Stimulated activated CD4-positive, alpha-beta T cell treated with anti-CD3 and anti-CD28 coated beads, Interleukin-2, amount 100 ng/mL, for 48 hours (primary cell): ENCODE results near the gene PATJ.
"Not testable (repeated sequence)": the region's sequence is repeated elsewhere in the genome, so short reads cannot be mapped to it uniquely, and the experiment has no call there.

Experiments used
- DNase-seq, 2 donors: peaks; one replicate each; pipeline ENCODE4 v3.0.0-alpha.2; 2020

Gene PATJ

DNA sequence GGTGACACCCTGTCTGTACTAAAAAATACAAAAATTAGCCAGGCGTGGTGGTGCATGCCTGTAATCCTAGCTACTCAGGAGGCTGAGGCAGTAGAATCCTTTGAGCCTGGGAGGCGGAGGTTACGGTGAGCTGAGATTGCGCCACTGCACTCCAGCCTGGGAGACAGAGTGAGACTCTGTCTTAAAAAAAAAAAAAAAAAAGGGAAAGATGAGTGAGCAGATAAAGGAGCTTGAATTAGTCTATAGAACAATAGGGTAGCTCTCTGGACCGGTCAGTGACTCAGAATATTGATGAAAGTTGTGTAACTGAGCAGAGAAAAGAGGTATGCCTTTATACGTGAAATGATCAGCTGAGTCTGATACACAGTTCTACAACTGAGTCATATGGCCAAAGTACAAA is 95.3 kb downstream of the PATJ start:
- DNase-seq, result not testable (repeated sequence)

DNA sequence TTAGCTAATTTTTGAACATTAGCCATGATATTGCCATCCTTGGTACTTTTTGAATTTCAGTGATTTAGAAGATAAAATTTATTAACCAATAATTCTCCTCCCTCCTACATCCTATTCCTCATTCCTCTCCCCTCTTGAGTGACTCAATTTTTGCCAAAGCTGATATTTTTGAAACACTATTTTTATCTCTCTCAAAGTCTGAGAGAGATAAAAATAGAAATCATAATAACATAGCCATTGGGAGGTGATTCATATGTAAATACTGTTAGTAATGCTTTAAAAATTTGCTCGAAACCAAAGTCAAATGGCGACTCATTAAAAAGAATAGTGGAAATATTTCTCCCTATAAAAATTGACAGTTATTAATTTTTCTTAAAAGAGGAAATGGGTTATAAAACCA is 97.4 kb downstream of the PATJ start:
- DNase-seq, result no peak

DNA sequence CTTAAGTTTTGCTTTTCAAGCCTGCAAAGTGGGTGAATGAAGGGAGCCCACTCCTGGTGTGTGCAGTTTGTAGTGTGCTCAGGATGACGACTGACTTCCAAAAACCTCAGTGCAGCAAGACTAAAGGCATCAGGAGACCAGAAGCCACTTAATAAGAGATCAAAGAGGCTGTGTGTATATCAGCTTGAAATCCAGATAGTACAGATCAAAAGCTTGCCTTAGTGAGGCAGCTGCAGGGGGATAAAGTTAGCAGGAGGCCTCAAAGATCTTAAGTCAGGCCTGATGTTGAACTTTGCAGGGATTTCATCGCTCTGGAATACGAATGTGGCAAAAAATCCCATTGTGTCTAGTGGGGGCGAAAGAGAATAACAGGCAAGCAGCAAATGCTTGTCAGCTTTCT is 99.8 kb downstream of the PATJ start:
- no peak for DNase-seq

- DNase-seq, result no peak
Observed at GRCh38 chr1:61842863-61843514, 100.7 kb downstream of the PATJ start.

GRCh38 chr1:61844006-61844405 is 101.7 kb downstream of the PATJ start:
- no peak for DNase-seq

DNA sequence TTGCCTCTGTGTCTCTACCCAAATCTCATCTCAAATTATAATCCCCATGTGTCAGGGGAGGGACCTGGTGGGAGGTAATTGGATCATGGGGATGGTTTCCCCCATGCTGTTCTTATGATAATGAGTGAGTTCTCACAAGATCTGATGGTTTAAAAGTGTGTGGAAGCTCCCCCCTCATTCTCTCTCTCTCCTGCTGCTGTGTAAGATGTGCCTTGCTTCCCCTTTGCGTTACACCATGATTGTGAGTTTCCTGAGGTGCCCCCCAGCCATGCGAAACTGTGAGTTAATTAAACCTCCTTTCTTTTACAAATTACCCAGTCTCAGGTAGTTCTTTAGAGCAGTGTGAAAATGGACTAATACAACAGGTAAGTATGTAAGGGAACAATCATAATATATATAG is 102.4 kb downstream of the PATJ start:
- not testable (repeated sequence) for DNase-seq

GRCh38 chr1:61851235-61851634 is 109.0 kb downstream of the PATJ start:
- DNase-seq, result no peak

- DNase-seq, result no peak
Observed at GRCh38 chr1:61851849-61852669, 109.8 kb downstream of the PATJ start.

DNA sequence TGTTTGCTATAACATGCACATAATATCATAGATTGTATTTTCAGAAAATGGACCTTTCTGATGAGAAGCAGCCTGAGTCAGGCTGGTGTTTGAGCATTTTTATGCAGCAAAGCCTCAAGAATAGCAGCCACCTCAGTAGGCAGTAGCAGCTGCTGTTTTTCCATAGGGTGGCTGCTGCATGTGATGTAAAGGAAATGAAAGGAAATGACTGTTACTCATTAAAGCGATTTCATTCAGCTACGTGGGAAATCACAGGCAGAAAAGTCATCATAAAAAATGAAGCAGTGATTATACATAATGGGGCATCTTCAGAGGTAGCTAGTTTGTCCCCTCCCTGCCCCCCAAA is 110.4 kb downstream of the PATJ start:
- no peak for DNase-seq

- DNase-seq, result no peak
Observed at GRCh38 chr1:61853583-61853982, 111.3 kb downstream of the PATJ start.

- DNase-seq, result no peak
Observed at GRCh38 chr1:61864489-61864888, 122.2 kb downstream of the PATJ start.

DNA sequence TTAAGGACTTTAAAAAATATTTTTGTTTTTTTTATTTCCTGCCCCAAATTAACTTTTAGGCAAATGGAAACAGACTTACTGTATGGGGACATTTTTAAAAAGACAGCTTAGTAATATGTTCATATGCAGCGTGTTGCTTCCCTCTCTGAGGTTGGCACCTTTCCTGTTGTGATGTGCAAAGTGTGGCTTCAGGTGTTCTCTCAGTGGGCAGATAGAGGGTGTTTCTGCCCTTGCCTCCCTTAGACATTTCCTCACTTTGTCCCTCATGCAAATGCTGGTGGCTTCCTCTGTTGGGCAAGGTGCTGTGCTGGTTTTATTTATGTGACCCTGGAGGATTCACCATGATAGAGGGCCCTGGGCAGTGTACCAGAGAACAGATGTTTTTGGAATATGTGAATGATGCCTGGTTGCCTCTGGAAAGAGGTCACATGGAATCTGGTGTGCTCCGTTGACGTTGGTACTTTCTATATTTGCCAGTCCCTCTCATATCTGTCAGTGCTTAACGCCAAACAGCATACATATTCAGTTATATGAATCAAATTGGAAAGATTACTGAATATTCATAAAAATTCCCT is 123.5 kb downstream of the PATJ start:
- no peak for DNase-seq

- no peak for DNase-seq
Observed at GRCh38 chr1:61869691-61870109, 127.4 kb downstream of the PATJ start.

DNA sequence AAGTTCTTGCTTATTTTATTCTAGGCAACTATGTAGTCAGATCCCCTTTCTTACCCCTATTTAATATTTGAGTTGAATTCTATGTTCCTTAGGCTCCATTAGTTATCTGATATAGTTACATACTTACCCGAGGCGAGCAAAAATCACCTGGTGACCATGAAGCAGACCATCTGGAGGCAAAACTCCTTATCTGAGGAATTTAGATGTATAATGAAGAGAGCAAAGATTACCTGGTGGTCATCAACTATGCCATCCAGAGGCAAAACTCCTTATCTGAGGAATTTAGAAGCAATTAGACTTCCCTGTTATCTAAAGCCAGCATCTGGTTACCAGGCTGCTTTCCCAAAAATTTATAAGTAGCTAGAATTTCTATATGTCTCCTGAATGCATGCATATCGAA is 129.9 kb downstream of the PATJ start:
- no peak for DNase-seq

GRCh38 chr1:61873581-61873980 is 131.3 kb downstream of the PATJ start:
- DNase-seq, result no peak

DNA sequence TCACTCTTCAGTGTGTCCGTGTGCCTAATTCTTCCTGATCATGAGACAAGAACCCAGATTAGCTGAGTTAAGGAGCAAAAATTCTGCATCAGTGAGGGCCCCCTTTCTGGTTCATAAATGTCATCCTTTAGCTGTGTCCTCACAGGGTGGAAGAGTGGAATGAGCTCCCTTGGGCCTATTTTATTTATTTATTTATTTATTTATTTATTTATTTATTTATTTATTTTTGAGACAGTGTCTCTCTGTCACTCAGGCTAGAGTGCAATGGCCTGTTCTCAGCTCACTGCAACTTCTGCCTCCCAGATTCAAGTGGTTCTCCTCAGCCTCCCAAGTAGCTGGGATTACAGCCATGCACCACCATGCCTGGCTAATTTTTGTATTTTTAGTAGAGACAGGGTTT is 131.7 kb downstream of the PATJ start:
- no peak for DNase-seq

DNA sequence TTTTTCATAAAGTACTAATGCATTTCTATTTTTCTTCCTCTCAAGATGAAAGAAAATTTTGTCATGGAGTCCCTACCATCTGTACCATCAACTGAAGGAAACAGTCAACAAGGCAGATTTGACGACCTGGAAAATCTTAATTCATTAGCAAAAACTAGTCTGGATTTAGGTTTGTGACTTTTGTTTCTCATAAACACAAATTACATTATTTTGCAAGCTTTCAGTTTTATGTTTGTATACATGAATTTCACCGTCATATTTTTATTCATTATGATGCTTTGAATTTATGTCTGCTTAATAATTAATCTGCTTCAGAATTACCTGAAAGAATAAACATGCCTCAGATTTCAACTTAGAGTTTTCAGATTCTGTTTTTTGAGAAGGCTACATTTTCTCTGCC is 132.9 kb downstream of the PATJ start:
- DNase-seq, result no peak

DNA sequence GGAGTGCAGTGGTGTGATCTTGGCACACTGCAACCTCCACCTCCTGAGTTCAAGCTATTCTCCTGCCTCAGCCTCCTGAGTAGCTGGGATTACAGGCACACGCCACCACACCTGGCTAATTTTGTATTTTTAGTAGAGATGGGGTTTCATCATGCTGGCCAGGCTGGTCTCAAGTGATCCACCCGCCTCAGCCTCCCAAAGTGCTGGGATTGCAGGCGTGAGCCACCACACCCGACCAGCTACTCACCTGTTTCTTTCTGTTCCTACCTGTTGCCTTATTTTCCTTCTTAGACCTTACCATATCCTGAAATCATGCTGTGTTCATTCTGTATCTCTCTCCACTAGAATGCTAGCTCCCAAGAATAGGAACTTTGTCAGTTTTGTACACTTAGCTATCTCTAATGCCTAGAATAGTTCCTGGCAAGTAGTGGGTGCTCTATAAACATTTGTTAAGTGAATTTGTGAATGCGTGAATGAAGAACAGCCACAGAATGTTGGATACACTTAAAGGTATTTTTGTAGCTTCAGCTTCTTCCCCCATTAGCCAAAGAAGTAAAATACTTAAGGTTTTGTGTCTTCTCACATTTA is 137.7 kb downstream of the PATJ start:
- DNase-seq, result not testable (repeated sequence)

DNA sequence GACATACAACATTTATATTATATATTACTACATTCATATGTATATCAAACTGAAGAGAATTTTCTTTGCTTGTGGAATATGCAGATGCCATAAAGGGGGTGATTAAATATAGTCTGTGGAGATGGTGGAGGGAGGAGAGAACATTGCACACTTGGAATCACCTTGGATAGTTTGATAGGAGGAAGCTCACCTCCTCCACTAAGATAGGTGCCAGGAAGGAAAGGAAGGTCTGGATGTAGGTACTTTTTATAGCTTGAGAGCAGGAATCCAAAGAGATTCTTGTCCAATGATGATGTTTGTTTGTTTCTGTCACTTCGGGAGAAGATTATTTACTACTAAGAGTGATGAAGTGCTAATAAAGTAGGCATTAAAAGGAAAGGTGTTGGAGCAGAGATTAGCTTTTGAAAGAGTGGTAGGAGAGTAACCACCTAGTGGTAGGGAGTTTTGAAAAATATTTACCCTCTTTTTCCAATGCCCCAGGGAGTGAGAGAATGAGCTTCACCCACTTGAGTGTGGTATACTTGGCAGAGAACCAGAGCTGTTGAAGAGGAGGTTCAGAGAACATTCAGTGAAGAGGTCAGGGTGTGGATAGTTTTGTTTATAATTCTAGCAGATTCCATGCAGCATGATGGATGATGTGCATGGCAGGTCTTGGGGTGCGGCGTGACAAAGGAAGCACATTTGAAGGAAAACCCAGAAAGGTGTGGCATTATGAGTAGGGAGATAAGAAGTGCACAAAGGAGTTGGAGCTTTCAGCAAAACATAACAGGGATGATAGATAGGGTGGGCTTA is 145.0 kb downstream of the PATJ start:
- DNase-seq, result no peak

- no peak for DNase-seq
Observed at GRCh38 chr1:61887931-61888564, 145.8 kb downstream of the PATJ start.

DNA sequence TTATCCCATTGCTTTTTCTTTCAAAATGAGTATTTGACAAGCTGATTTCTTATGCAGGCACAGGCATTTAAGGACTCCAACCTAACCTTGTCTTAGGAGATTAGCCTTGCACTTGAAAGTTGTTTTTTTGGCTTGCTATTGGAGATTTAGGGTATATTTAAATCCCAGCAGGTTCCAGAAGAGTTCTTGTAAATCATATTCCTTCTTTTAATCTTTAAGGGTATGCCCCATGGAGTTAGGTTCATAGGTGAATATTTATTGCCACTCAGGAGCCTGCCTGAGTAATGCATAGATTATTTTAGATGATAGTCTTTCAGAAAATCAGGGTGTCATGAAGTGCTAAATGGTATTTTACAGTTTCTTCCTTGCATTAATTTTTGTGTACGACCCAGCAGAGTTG is 146.5 kb downstream of the PATJ start:
- no peak for DNase-seq

DNA sequence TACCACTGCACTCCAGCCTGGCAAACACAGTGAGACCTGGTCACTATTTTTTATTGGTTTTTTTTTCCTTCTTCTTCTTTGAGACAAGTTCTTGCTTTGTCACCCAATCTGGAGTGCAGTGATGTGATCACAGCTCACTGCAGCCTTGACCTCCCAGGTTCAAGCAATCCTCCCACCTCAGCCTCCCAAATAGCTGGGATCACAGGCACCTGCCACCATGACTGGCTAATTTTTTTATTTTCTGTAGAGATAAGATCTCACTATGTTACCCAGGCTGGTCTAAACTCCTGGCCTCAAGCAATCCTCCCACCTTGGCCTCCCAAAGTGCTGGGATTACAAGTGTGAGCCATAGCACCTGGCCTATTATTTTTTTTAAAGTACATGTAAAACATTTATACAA is 148.2 kb downstream of the PATJ start:
- not testable (repeated sequence) for DNase-seq

DNA sequence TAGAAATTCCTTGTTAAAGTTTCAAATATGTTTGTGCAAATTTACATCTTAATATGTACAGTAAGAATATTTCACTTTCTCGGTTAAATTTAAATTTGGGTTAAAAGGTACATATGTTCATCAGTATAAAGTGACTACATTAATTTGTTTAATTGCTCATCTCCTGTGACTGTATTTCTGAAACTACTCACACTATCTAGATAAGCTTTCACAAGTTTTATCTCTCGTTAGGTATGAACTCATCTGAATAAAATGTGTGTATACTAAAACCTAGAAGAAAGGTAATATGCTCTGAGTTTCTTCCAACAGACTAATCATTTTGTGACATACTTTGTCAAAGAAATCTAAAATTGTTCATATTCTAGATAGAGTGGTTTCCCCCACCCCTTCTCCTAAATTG is 150.7 kb downstream of the PATJ start:
- DNase-seq, result no peak
